GM12878 (cell line): ENCODE results near the gene UBAC2. TPM values are rescaled to one million over a fixed set of nuclear protein-coding genes. Genes with fewer than 3 reads are reported as not detected.

Experiments used
- CBFB ChIP-seq: IDR thresholded peaks from 2 replicates; pipeline ENCODE4 v1.6.1; 2016; ENCODE audit warnings: antibody characterized with exemption, low read depth
- CEBPB ChIP-seq, 2 experiments: fragments of 150-350 bp in 1 of 2; IDR thresholded peaks; 2 replicates each; pipeline ENCODE4 v1.6.1; 2012 to 2014; ENCODE audit warnings: low read depth in 2 of 2, low read length in 2 of 2, borderline replicate concordance in 1 of 2, inconsistent platforms in 1 of 2
- ELK1 ChIP-seq: IDR thresholded peaks from 2 replicates; pipeline ENCODE4 v1.6.1; 2012; ENCODE audit warnings: low read depth, low read length, improper control_type of control experiment
- ETV6 ChIP-seq, 2 experiments: fragments of 450-650 bp in 1 of 2; IDR thresholded peaks in 1 of 2; conservative IDR thresholded peaks in 1 of 2; 2 replicates each; pipeline ENCODE4 v1.6.1; 2014; ENCODE audit warnings: antibody characterized with exemption in 1 of 2, borderline replicate concordance in 1 of 2, low read depth in 1 of 2, mild to moderate bottlenecking in 1 of 2, moderate library complexity in 1 of 2
- HDAC2 ChIP-seq: fragments of 200-600 bp; sonication (generic); IDR thresholded peaks from 2 replicates; pipeline ENCODE4 v1.6.1; 2017
- LARP7 ChIP-seq: fragments of 450-650 bp; IDR thresholded peaks from 2 replicates; pipeline ENCODE4 v1.6.1; 2017; ENCODE audit warnings: mild to moderate bottlenecking
- MTA2 ChIP-seq: fragments of 450-650 bp; IDR thresholded peaks from 2 replicates; pipeline ENCODE4 v1.6.1; 2016; ENCODE audit warnings: low read depth, mild to moderate bottlenecking, moderate library complexity
- NBN ChIP-seq: fragments of 450-650 bp; IDR thresholded peaks from 2 replicates; pipeline ENCODE4 v1.6.1; 2016
- NFXL1 ChIP-seq: fragments of 450-650 bp; IDR thresholded peaks from 2 replicates; pipeline ENCODE4 v1.6.1; 2017; ENCODE audit warnings: antibody characterized with exemption, mild to moderate bottlenecking, borderline replicate concordance
- NFYB ChIP-seq: IDR thresholded peaks from 2 replicates; pipeline ENCODE4 v1.6.1; 2011; ENCODE audit warnings: low read depth, mild to moderate bottlenecking, low read length, improper control_type of control experiment, moderate library complexity; ENCODE audit not compliant: insufficient read depth
- NKRF ChIP-seq: fragments of 450-650 bp; conservative IDR thresholded peaks from 2 replicates; pipeline ENCODE4 v1.6.1; 2017; ENCODE audit warnings: mild to moderate bottlenecking, moderate library complexity
- POLR2AphosphoS2 ChIP-seq: IDR thresholded peaks from 2 replicates; pipeline ENCODE4 v1.6.1; 2011; ENCODE audit warnings: low read depth, mild to moderate bottlenecking, low read length, improper control_type of control experiment, moderate library complexity
- RBBP5 ChIP-seq: fragments of 200-600 bp; sonication (generic); conservative IDR thresholded peaks from 2 replicates; pipeline ENCODE4 v1.6.1; 2016
- RFX5 ChIP-seq: IDR thresholded peaks from 2 replicates; pipeline ENCODE4 v1.6.1; 2011; ENCODE audit warnings: low read depth, low read length, improper control_type of control experiment
- SIN3A ChIP-seq: IDR thresholded peaks from 2 replicates; pipeline ENCODE4 v1.6.1; 2012; ENCODE audit warnings: low read depth, low read length, improper control_type of control experiment
- TARDBP ChIP-seq: IDR thresholded peaks from 2 replicates; pipeline ENCODE4 v1.6.1; 2016; ENCODE audit warnings: borderline replicate concordance
- TCF7 ChIP-seq: IDR thresholded peaks from 2 replicates; pipeline ENCODE4 v1.6.1; 2014; ENCODE audit warnings: antibody characterized with exemption, borderline replicate concordance
- USF2 ChIP-seq: IDR thresholded peaks from 2 replicates; pipeline ENCODE4 v1.6.1; 2011; ENCODE audit warnings: low read depth, low read length, improper control_type of control experiment, borderline replicate concordance
- YBX1 ChIP-seq: fragments of 450-650 bp; IDR thresholded peaks from 2 replicates; pipeline ENCODE4 v1.6.1; 2016; ENCODE audit warnings: antibody characterized with exemption
- ZBTB33 ChIP-seq: fragments of 450-650 bp; IDR thresholded peaks from 2 replicates; pipeline ENCODE4 v1.6.1; 2017; ENCODE audit warnings: mild to moderate bottlenecking
- polyA plus RNA-seq, 11 experiments: library from polyadenylated mRNA; depleted of rRNA in 4 of 11; unstranded in 6 of 11; stranded (reverse) in 5 of 11; fragments of >200 nt; fragmentation: Nextera tagmentation in 4 of 11; fragmentation: Illumina TruSeq in 1 of 11; extraction: Ambion mirVana in 4 of 11; extraction: Trizol in 1 of 11; gene quantifications; 1 replicate in 1 of 11; 2 replicates in 10 of 11; pipeline versions ENCODE4 v1.2.1 to v1.2.3, GENCODE V29; 2011 to 2016; ENCODE audit warnings: inconsistent platforms in 2 of 11, missing spikeins in 2 of 11, low read depth in 1 of 11
- total RNA-seq, 4 experiments: library from RNA; depleted of rRNA in 3 of 4; stranded (reverse); fragments of >200 nt in 3 of 4; fragmentation: Illumina TruSeq in 1 of 4; extraction: Trizol in 1 of 4; gene quantifications; 2 replicates each; pipeline versions ENCODE4 v1.2.1 to v1.2.3, GENCODE V29; 2013 to 2021
- TF ChIP-seq, protein P1 (sequence below): fragments of 450-650 bp; IDR thresholded peaks from 2 replicates; pipeline ENCODE4 v1.6.1; 2018; ENCODE audit warnings: borderline replicate concordance, mild to moderate bottlenecking; ENCODE audit not compliant: partially characterized antibody
- TF ChIP-seq, protein P2 (sequence below): fragments of 450-650 bp; IDR thresholded peaks from 2 replicates; pipeline ENCODE4 v1.6.1; 2017; ENCODE audit warnings: borderline replicate concordance

The UBAC2 gene
- total and polyA plus RNA-seq, 10 of the 15 experiments (the other 5 are each of a cell fraction or from before 2014, with no cell fraction given): 3.0 to 54.6 (median 17.4) TPM

GRCh38 chr13:99281811-99282263 lies 81.2 kb downstream of the UBAC2 start (continued):
- TF ChIP-seq, protein P1, sequence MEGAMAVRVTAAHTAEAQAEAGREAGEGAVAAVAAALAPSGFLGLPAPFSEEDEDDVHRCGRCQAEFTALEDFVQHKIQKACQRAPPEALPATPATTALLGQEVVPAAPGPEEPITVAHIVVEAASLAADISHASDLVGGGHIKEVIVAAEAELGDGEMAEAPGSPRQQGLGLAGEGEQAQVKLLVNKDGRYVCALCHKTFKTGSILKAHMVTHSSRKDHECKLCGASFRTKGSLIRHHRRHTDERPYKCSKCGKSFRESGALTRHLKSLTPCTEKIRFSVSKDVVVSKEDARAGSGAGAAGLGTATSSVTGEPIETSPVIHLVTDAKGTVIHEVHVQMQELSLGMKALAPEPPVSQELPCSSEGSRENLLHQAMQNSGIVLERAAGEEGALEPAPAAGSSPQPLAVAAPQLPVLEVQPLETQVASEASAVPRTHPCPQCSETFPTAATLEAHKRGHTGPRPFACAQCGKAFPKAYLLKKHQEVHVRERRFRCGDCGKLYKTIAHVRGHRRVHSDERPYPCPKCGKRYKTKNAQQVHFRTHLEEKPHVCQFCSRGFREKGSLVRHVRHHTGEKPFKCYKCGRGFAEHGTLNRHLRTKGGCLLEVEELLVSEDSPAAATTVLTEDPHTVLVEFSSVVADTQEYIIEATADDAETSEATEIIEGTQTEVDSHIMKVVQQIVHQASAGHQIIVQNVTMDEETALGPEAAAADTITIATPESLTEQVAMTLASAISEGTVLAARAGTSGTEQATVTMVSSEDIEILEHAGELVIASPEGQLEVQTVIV: no peak
- 0 out of 2 replicates have a peak, but pooled peaks have one; percentile 25 for TF ChIP-seq RFX5
- TF ChIP-seq CEBPB (IDR thresholded peaks at IDR 0.05; ENCODE audit: borderline replicate concordance in 1 of 2, low read depth in 2 of 2, low read length in 2 of 2): peak in 1 of 2 experiments; percentile 77; a peak in 1 of 4 replicates
- no peak for TF ChIP-seq NFYB
- 0 out of 2 replicates have a peak, but pooled peaks have one; percentile 56 for TF ChIP-seq NBN
- TF ChIP-seq TARDBP: no peak
- TF ChIP-seq MTA2: no peak
- TF ChIP-seq YBX1: no peak
- no peak for TF ChIP-seq HDAC2
- no peak for TF ChIP-seq TCF7
- TF ChIP-seq NKRF: no peak
- TF ChIP-seq POLR2AphosphoS2: no peak
- TF ChIP-seq ELK1: no peak
- TF ChIP-seq, protein P2, sequence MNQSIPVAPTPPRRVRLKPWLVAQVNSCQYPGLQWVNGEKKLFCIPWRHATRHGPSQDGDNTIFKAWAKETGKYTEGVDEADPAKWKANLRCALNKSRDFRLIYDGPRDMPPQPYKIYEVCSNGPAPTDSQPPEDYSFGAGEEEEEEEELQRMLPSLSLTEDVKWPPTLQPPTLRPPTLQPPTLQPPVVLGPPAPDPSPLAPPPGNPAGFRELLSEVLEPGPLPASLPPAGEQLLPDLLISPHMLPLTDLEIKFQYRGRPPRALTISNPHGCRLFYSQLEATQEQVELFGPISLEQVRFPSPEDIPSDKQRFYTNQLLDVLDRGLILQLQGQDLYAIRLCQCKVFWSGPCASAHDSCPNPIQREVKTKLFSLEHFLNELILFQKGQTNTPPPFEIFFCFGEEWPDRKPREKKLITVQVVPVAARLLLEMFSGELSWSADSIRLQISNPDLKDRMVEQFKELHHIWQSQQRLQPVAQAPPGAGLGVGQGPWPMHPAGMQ: no peak
- TF ChIP-seq SIN3A: no peak
- peak; percentile 19; the same call in 1 of the 2 replicates for TF ChIP-seq CBFB
- TF ChIP-seq RBBP5: no peak
- TF ChIP-seq ETV6 (conservative IDR thresholded peaks at IDR 0.05 in 1 of 2, IDR thresholded peaks at IDR 0.05 in 1 of 2; ENCODE audit: borderline replicate concordance in 1 of 2, low read depth in 1 of 2): peak in 1 of 2 experiments; percentile 26; a peak in 2 of 4 replicates
- TF ChIP-seq USF2: no peak
- TF ChIP-seq LARP7: no peak
- no peak for TF ChIP-seq NFXL1
- TF ChIP-seq ZBTB33: no peak
